Posterior vena cava (tissue), 2 donors: Measurements from ENCODE around the gene RUSC1. TPM values are rescaled to one million over a fixed set of nuclear protein-coding genes. Genes with fewer than 3 reads are reported as not detected.
A peak's percentile ranks its signal among the peaks of the same experiment; 100 is the strongest.
"Not testable (repeated sequence)": the region's sequence is repeated elsewhere in the genome, so short reads cannot be mapped to it uniquely, and the experiment has no call there.

Experiments used
- DNase-seq: peaks from one replicate; pipeline ENCODE4 v3.0.0-alpha.2; 2020; ENCODE audit warnings: low spot score
- intact Hi-C, 2 donors: fragments of 100-400 bp; cut with DNase I; formaldehyde crosslinking; loops; one replicate each; pipeline versions ENCODE4 v1.14.1 to v1.14.2; 2022 to 2023
- total RNA-seq, 2 donors: library from RNA; stranded (reverse); fragmentation: NEBNext Ultra II Directional; extraction: Animal tissue kit (Norgen Biotek cat#: 25700); gene quantifications; one replicate each; pipeline ENCODE4 v1.2.1, GENCODE V29; 2021
- donor health status: DM: yes; HTN: yes; CAD: no.
- donor health status: DM: yes; HTN: yes; CAD: no.

Gene RUSC1
- total RNA-seq, 2 donors from 2014 or later: 32.5 to 34.6 TPM

DNA sequence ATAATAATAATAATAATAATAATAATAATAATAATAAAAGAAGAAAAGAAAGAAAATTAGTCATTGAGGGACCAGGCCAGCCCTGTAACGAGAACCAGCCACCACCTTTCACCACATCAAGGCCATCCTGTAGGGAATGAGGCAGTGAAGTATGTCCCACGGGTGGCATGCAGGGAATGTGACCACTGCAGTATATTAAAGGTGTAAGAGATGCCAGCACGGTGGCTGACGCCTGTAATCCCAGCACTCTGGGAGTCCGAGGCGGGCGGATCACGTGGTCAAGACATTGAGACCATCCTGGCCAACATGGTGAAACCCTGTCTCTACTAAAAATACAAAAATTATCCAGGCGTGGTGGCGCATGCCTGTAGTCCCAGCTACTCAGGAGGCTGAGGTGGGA, 29.7 kb upstream of the RUSC1 start:
- intact Hi-C loops, DNase-seq: not testable (repeated sequence)

- intact Hi-C loops: no loop called here
- DNase-seq: no peak
These were observed 27.5 kb upstream of the RUSC1 start for GRCh38 chr1:155293086-155293749.

DNA sequence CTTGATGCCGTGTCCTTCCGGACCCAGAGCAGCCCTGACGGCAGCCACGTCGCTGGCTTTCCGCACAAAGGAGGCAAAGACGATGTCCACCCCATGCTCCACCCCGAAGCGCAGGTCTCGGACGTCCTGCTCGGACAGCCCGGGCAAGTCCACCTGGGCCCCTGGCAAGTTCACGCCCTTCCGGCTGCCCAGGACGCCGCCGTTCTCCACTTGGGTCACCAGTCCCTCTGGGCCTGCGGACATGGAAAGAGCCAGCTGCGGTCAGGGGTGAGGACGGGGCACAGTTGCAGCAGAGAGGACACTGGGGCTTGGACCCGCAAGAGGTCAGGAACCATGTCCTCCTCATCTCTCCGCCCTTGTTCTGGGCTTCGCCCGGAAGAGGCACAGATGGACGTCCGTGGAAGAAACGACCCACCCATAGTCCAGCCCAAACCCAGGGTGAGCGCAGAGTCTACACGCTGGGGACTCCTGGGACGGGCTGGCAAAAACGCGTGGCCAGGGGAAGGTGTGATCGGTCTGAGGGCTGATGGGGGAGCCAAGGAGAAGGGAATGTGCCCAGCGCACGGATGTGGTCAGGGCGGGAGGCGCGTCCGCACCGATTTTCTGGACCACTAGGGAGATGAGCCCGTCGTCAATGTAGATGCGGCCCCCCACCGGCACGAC, 26.0 kb upstream of the RUSC1 start:
- intact Hi-C loops: no loop called here
- DNase-seq: no peak

DNA sequence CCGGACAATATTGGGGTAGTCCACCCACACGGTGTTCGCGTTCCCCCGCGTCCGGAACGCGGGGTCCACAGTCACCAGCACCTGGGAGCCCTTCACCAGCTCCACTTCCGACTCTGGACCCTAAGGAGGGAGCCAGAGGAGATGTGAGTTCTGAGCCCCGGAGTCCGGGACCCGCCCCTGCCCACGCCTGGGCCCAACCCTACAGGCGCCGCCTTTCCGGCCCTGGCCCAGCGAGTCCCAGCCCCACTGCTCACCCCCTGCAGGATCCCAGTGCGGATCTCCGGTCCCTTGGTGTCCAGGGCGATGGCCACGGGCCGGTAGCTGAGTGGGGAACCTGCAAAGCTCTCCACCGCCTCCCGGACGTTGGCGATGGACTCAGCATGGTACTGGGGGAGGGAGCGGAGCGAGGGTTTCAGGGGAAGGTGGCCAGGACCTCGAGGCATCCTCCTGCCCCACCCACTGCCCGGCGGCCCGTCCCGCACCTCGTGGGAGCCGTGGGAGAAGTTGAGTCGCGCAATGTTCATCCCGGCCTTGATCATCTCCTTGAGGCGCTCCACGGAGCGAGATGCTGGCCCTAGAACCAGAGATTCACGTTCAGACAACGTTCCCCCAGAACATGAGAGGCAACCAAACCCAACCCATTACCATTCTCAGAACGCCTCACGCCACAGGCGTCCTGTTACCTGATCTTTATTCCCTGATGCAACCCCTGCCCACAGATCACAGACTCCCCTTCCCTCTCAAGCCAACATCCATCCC, 25.3 kb upstream of the RUSC1 start:
- DNase-seq: no peak
- intact Hi-C loops: no loop called here

GRCh38 chr1:155295942-155296267, 24.8 kb upstream of the RUSC1 start:
- intact Hi-C loops: no loop called here
- no peak for DNase-seq

- no peak for DNase-seq
- intact Hi-C loops: no loop called here
These were observed 24.0 kb upstream of the RUSC1 start for GRCh38 chr1:155296661-155297060.

GRCh38 chr1:155297384-155297783, 23.3 kb upstream of the RUSC1 start:
- intact Hi-C loops: no loop called here
- no peak for DNase-seq

GRCh38 chr1:155300024-155300423, 20.7 kb upstream of the RUSC1 start:
- no peak for DNase-seq
- intact Hi-C loops: no loop called here

GRCh38 chr1:155300553-155301329, 20.0 kb upstream of the RUSC1 start:
- no peak for DNase-seq
- intact Hi-C loops: no loop called here

DNA sequence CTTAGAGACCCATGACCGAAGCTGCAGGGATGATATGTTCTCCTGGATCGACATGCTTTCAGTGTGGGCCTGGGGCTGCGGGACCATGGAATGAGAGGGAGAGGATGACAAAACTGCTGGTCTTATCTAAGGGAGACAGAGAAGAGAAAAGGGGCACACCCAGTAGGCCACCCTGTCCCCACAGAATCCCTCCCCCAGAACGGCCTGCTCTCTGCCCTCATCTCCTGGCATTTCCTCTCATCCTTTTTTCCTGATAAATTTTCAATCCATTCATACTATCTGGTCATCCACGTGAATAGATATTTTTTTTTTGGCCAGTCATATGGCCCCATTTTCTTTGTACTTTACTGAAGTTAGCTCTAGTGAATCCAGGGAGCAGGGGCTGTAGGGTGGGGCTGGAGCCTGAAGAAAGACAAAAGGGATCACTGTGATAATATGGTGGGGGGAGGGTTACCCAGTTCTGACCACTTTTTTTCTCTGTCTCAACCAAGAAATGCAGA, 19.3 kb upstream of the RUSC1 start, which contains the start of gene PKLR:
Gene PKLR (minus strand): TSS at position 97 of the 500 bp plus-strand sequence. CDS start 43 bp downstream, at position 54.
- intact Hi-C loops: no loop called here
- no peak for DNase-seq

- no peak for DNase-seq
- intact Hi-C loops: no loop called here
These were observed 16.1 kb upstream of the RUSC1 start for GRCh38 chr1:155304558-155305063.

DNA sequence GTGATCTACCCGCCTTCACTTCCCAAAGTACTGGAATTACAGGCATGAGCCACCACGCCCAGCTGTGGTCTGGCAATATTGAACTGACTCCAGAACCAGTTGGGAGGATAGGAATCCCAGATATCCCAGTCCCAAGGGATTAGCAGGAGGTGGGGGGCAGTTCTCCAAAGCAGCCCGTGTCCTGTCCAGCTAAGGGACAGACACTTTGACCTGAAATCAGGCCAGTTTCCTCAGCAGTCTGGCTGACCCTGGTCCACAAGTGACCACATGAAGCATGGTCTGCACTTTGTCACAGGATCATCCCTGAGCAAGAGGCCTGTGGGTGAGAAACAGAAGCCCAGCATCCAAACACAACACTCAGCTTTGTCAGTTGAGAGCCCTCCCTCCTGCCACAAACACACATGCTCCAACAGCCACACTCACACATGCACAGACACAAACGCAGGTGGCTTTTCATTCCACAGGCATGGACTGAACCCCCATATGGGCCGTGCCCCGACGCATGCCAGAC, 14.8 kb upstream of the RUSC1 start:
- intact Hi-C loops: no loop called here
- DNase-seq: no peak

- DNase-seq: no peak
- intact Hi-C loops: no loop called here
These were observed 13.4 kb upstream of the RUSC1 start for GRCh38 chr1:155307247-155307740.

GRCh38 chr1:155308493-155309422, 11.9 kb upstream of the RUSC1 start, which contains the start of gene FDPS:
FDPS (plus strand) TSS chr1:155308866; CDS start chr1:155309790, 924 bp downstream.
- peak; percentile 99 for DNase-seq
- intact Hi-C loops: no loop called here

DNA sequence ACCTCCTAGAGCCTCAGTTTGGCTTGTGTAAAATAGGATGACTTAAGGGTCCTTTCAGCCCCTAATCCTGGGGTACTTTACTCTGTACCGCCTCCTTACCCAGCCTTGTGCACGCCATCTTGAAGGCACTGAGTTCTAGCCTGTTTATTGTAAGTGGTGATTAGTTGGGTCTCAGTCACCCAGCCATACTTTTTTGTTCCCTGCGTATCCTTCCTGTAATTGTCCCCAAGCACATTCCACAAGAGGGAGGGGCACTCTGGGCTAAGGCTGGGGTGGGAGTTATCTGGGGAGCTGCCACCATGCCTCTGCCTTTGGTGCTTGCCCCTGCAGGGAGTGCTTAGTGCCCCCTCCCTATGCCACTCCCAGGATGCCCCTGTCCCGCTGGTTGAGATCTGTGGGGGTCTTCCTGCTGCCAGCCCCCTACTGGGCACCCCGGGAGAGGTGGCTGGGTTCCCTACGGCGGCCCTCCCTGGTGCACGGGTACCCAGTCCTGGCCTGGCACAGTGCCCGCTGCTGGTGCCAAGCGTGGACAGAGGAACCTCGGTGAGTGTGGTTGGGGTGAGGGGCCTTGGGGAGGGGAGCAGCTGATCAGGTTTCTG, 11.2 kb upstream of the RUSC1 start:
- intact Hi-C loops: no loop called here
- no peak for DNase-seq

DNA sequence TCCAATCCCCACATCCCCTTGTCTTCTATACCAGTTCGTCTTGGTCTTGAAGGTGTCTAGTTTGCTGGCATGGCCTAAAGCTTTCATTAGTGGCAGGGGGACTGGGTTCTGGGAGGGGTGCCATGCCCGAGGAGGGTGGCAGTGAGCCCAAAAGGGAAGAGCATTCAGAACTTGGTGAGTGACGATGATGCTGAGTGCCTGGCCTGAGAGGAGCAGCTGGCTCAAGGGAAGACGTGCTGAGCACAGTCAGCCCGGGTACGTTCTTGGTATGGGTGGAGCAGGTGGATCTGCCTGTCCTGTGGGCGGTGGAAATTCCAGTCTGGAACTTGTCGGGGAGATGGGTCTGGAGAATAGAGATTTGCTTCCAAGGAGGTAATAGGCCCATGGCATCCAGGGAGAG, 7.4 kb upstream of the RUSC1 start:
- DNase-seq: no peak
- intact Hi-C loops: no loop called here

DNA sequence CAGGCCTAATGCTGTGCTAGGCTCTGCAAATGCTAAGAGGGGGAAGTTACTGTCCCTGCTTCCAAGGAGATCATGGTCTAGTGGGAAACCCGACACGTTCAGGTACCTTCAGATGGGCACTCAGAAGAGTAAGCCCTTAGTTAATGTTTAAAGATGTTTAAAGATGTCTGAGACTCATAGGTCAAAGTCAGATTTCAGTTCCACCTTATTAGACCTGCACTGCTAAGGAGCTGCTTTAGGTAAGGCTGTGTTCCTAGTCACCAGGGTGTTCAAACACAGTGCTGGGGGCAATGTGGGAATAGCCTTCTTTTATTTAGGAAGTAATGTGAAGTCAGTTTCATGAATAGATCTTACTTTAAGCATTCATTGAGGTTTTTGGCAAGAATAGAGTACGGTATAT, 3.8 kb upstream of the RUSC1 start:
- peak; percentile 7 for DNase-seq
- intact Hi-C loops: no loop called here
